IMR-90 (cell line): ENCODE measurements around the gene ADGRB3.
"Not testable (repeated sequence)": the region's sequence is repeated elsewhere in the genome, so short reads cannot be mapped to it uniquely, and the experiment has no call there.

Experiments
- CTCF ChIP-seq: conservative IDR thresholded peaks from 2 replicates; pipeline ENCODE4 v1.5.1; 2012; ENCODE audit warnings: mild to moderate bottlenecking, low read depth, low read length, improper control_type of control experiment
- MXI1 ChIP-seq: IDR thresholded peaks from 2 replicates; pipeline ENCODE4 v1.6.1; 2012; ENCODE audit warnings: low read depth, mild to moderate bottlenecking, low read length, moderate library complexity, borderline replicate concordance
- POLR2A ChIP-seq: IDR thresholded peaks from 2 replicates; pipeline ENCODE4 v1.6.1; 2012; ENCODE audit warnings: mild to moderate bottlenecking, low read depth, low read length
- RAD21 ChIP-seq: IDR thresholded peaks from 2 replicates; pipeline ENCODE4 v1.6.1; 2012; ENCODE audit warnings: low read length, improper control_type of control experiment
- RFX5 ChIP-seq: IDR thresholded peaks from 2 replicates; pipeline ENCODE4 v1.8.0; 2012; ENCODE audit warnings: low read depth, mild to moderate bottlenecking, low read length, moderate library complexity

GRCh38 chr6:68747832-68748231, 112.8 kb downstream of the ADGRB3 start:
- not testable (repeated sequence) for TF ChIP-seq CTCF, MXI1, POLR2A, RAD21, RFX5
